H1 (cell line): Measurements from ENCODE around the gene CC2D1A.

Experiments used
- BRCA1 ChIP-seq: IDR thresholded peaks from 2 replicates; pipeline ENCODE4 v1.6.1; 2012; ENCODE audit warnings: low read depth, low read length, improper control_type of control experiment
- CHD2 ChIP-seq: IDR thresholded peaks from 2 replicates; pipeline ENCODE4 v1.6.1; 2012; ENCODE audit warnings: low read length, improper control_type of control experiment
- EZH2 ChIP-seq: fragments of 200-600 bp; sonication (generic); IDR thresholded peaks from 2 replicates; pipeline ENCODE4 v1.7.1; 2012; ENCODE audit warnings: low read depth, mild to moderate bottlenecking, moderate library complexity, low read length, inconsistent platforms; ENCODE audit not compliant: severe bottlenecking
- KDM1A ChIP-seq: fragments of 200-600, 300-600 bp; sonication (generic); IDR thresholded peaks from 2 replicates; pipeline ENCODE4 v1.7.1; 2016; ENCODE audit warnings: mild to moderate bottlenecking, low read length, borderline replicate concordance
- POLR2A ChIP-seq, 2 experiments: IDR thresholded peaks; 1 replicate in 1 of 2; 2 replicates in 1 of 2; pipeline ENCODE4 v1.6.1; 2011; ENCODE audit warnings: low read depth in 2 of 2, low read length in 2 of 2, mild to moderate bottlenecking in 2 of 2; ENCODE audit errors: control extremely low read depth in 1 of 2
- POLR2AphosphoS5 ChIP-seq: IDR thresholded peaks from 2 replicates; pipeline ENCODE4 v1.6.1; 2011; ENCODE audit warnings: low read depth, low read length
- RAD21 ChIP-seq, 2 experiments: IDR thresholded peaks in 1 of 2; conservative IDR thresholded peaks in 1 of 2; 2 replicates each; pipeline ENCODE4 v1.6.1; 2011; ENCODE audit warnings: low read depth in 2 of 2, low read length in 2 of 2, improper control_type of control experiment in 1 of 2, inconsistent platforms in 1 of 2, mild to moderate bottlenecking in 1 of 2, moderate library complexity in 1 of 2
- RFX5 ChIP-seq: IDR thresholded peaks from 2 replicates; pipeline ENCODE4 v1.6.1; 2011; ENCODE audit warnings: low read depth, low read length, improper control_type of control experiment, borderline replicate concordance
- SAP30 ChIP-seq: fragments of 300-600 bp; sonication (generic); IDR thresholded peaks from 2 replicates; pipeline ENCODE4 v1.7.1; 2012; ENCODE audit warnings: low read length, moderate library complexity, mild to moderate bottlenecking, inconsistent platforms; ENCODE audit not compliant: insufficient read depth, insufficient replicate concordance
- SUZ12 ChIP-seq: fragments of 200-600 bp; sonication (generic); IDR thresholded peaks from 2 replicates; pipeline ENCODE4 v1.6.1; 2012; ENCODE audit warnings: mild to moderate bottlenecking, inconsistent platforms, low read length, moderate library complexity, mixed read lengths
- TAF1 ChIP-seq: IDR thresholded peaks from 2 replicates; pipeline ENCODE4 v1.6.1; 2011; ENCODE audit warnings: mild to moderate bottlenecking, low read depth, low read length
- YY1 ChIP-seq: IDR thresholded peaks from 2 replicates; pipeline ENCODE4 v1.6.1; 2011; ENCODE audit warnings: low read depth, mild to moderate bottlenecking, low read length
- ZNF274 ChIP-seq: IDR thresholded peaks from 2 replicates; pipeline ENCODE4 v1.7.0; 2012; ENCODE audit warnings: low read length, borderline replicate concordance; ENCODE audit errors: extremely low read depth
- TF ChIP-seq, protein P1 (sequence below), 3 experiments: IDR thresholded peaks; 1 replicate in 2 of 3; 2 replicates in 1 of 3; pipeline versions ENCODE4 v1.5.1 to v1.6.1; 2011; ENCODE audit warnings: low read length in 3 of 3, mild to moderate bottlenecking in 3 of 3, inconsistent platforms in 2 of 3, low read depth in 1 of 3, moderate library complexity in 1 of 3; ENCODE audit not compliant: insufficient read depth in 1 of 3; ENCODE audit errors: control extremely low read depth in 1 of 3

DNA sequence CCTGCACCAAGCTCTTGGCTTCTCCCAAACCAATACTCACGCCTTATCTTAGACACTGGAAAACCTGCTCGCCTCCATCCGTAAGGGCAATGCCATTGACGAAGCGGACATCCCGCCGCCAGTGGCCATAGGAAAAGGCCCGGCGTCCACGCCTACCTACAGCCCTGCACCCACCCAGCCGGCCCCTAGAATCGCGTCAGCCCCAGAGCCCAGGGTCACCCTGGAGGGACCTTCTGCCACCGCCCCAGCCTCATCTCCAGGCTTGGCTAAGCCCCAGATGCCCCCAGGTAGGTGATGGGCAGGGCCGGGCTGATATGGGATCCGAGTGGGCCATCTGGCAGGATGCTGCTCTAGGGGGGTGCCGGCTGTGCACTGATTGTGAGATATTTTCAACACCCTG lies 7.4 kb downstream of the CC2D1A start:
- TF ChIP-seq YY1 (no peak), RFX5 (no peak), ZNF274 (no peak), BRCA1 (no peak), POLR2A (IDR thresholded peaks at IDR 0.05; ENCODE audit: control extremely low read depth in 1 of 2, low read depth in 2 of 2, low read length in 2 of 2) (no peak), POLR2AphosphoS5 (no peak), SUZ12 (no peak), CHD2 (no peak), EZH2 (no peak), SAP30 (no peak), KDM1A (no peak), RAD21 (IDR thresholded peaks at IDR 0.05 in 1 of 2, conservative IDR thresholded peaks at IDR 0.05 in 1 of 2; ENCODE audit: low read depth in 2 of 2, low read length in 2 of 2) (no peak), TAF1 (no peak)
- TF ChIP-seq, protein P1, sequence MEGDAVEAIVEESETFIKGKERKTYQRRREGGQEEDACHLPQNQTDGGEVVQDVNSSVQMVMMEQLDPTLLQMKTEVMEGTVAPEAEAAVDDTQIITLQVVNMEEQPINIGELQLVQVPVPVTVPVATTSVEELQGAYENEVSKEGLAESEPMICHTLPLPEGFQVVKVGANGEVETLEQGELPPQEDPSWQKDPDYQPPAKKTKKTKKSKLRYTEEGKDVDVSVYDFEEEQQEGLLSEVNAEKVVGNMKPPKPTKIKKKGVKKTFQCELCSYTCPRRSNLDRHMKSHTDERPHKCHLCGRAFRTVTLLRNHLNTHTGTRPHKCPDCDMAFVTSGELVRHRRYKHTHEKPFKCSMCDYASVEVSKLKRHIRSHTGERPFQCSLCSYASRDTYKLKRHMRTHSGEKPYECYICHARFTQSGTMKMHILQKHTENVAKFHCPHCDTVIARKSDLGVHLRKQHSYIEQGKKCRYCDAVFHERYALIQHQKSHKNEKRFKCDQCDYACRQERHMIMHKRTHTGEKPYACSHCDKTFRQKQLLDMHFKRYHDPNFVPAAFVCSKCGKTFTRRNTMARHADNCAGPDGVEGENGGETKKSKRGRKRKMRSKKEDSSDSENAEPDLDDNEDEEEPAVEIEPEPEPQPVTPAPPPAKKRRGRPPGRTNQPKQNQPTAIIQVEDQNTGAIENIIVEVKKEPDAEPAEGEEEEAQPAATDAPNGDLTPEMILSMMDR (IDR thresholded peaks at IDR 0.05; ENCODE audit: control extremely low read depth in 1 of 3, insufficient read depth in 1 of 3, low read depth in 1 of 3, low read length in 3 of 3), result no peak
